ENCODE data around the gene TM9SF4.

DNA sequence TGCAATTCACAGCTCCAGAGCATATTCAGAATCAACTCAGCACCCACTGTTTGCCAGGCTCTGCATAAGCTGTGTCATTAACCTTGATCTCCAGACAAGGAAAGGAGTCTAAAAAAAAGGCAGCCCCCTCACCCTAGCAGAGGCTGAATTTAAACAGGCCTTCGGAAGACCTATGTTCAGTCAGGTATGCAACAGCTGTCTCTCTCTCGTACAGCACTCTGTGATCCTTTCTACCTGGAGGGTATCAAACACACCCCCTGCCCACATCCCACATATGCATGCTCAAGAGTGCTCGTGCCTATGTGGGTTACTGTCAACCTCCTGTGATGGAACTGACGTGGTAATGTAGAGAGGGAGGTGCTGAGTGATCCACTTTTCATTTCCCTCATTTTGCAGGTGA is 89.5 kb downstream of the TM9SF4 start:
- TF ChIP-seq POLR2AphosphoS5 (IDR thresholded peaks at IDR 0.05; ENCODE audit: low read depth, low read length): no peak
- no peak for TF ChIP-seq POU2F2 (IDR thresholded peaks at IDR 0.05; ENCODE audit: low read depth, low read length)
- TF ChIP-seq POLR2A (IDR thresholded peaks at IDR 0.05; ENCODE audit: low read depth, low read length): no peak
- TF ChIP-seq PAX5 (IDR thresholded peaks at IDR 0.05; ENCODE audit: insufficient read depth, low read length, severe bottlenecking): no peak
- TF ChIP-seq TAF1 (IDR thresholded peaks at IDR 0.05; ENCODE audit: low read depth, low read length): no peak

Measured in GM12891 (cell line).